Right kidney (tissue), 1 donor: Measurements from ENCODE around the gene ABLIM1.

ENCODE experiments used
- DNase-seq: peaks from one replicate; pipeline ENCODE4 v3.0.0-alpha.2; 2016

Gene ABLIM1

DNA sequence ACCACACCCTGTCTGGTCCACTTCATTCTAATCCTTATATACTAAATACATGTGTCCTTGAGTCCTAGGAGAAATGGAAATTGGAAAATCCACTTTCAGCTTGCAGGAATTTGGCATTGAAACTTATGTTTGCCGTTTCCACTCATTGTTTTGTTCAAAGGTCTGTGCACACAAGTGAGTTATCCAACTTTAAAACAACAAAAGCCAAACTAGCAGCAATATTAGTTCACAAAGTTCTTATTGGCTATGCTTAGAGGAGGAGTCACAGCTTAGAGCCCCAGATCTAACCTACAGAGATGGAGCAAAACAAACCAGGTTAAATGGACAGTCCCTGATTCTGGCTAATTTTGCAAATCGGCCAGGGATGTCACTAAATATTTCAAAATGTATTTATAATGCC is 209.2 kb downstream of the ABLIM1 start:
- DNase-seq: no peak

DNA sequence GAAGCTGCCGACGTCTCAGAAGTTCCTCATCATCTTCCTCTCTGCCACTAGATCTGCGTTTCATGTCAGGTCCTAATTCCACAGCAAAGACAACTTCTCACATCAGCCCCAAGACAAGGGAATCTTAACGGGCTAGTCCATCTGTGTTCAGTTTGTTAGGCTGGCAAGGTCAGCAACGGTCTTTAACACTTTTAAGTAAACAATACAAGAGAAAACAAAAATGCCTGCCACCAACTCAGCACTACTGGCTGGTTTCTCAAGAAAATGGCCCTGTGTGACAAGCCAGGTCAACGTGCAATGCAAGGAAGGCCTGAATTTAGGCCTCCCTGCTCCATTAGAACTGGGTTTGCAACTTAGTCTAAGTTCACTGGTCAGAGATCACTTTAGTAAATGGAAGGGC is 212.7 kb downstream of the ABLIM1 start:
- no peak for DNase-seq

- no peak for DNase-seq
Observed at GRCh38 chr10:114444819-114445218, 213.3 kb downstream of the ABLIM1 start.

DNA sequence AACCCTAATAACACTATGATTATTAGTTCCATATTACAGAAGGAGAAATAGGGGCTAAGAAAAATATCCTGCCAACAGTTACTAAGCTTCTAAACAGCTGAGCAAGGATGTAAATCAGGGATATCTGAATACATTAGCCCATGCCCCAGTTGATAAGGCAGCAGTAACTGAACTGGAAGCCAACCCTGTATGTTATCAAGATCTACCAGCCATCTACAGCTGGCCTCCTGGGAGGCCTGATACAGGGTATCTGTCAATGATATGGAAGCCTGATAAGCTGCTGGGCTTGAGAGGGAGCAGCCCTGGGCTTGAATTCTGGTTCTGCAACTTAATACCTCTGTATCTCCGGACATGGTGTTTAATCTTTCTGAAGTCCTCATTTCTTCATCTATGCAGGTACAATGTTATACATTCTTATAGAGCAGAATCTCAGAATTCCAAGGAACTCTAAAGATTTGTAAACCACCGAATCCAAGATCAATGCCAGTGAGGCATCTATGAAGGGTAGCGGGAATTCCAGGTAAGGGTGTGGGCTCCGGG is 215.9 kb downstream of the ABLIM1 start:
- no peak for DNase-seq

DNA sequence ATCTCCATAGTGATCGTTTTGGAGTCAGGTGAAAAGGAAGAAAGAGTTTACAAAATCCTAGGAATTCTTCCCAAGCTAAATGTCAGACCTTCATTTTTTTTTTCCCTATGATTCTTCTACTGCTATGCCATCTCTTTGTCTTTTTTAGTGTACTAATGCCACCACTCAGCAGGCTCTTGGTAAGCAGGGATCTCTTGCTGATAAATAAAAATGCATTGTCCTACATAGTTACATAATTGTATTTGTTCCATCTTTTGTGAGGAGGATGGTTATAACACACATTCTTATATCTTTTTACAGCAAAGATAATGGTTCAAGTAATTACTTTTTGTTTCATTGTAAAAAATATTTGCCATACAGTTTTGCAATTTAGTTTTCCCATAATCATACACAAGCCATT is 217.0 kb downstream of the ABLIM1 start:
- DNase-seq: no peak

GRCh38 chr10:114437473-114438292 is 220.4 kb downstream of the ABLIM1 start:
- no peak for DNase-seq

- no peak for DNase-seq
Observed at GRCh38 chr10:114436941-114437340, 221.1 kb downstream of the ABLIM1 start.

- no peak for DNase-seq
Observed at GRCh38 chr10:114432566-114433093, 225.4 kb downstream of the ABLIM1 start.

- no peak for DNase-seq
Observed at GRCh38 chr10:114431414-114432135, 226.5 kb downstream of the ABLIM1 start.

DNA sequence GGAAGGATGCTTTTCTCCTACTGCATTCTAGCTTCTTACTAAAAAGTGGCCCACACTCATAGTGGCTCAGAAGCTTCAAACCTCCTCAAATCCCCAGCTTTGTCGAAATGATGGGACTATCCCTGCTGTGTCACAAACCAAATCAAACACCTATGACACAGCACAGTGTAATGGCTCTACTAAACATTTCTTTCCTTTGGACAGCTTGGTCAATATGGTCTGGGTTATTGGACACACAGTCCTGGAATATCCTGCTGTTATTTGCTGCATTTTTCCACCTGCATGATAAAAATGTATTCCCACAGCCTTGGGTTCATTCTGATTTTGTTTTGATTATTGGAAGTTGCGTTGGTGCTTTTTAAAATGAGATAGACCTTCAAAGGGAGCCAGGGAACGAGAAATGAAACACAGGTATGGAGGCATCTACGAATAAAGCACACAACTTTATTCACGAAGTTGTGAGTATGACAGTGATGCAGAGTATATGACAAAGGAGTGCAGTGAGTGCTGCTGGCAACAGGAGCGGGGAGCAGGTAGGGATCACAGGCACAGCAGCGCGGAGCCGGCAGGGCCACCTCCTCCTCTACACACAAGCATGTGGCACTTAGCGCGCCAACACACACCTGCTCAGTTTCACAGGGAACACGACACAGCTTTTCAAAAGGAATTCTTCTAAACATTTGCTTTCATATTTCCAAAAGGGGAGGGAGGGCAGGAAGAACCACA is 227.2 kb downstream of the ABLIM1 start:
- no peak for DNase-seq

DNA sequence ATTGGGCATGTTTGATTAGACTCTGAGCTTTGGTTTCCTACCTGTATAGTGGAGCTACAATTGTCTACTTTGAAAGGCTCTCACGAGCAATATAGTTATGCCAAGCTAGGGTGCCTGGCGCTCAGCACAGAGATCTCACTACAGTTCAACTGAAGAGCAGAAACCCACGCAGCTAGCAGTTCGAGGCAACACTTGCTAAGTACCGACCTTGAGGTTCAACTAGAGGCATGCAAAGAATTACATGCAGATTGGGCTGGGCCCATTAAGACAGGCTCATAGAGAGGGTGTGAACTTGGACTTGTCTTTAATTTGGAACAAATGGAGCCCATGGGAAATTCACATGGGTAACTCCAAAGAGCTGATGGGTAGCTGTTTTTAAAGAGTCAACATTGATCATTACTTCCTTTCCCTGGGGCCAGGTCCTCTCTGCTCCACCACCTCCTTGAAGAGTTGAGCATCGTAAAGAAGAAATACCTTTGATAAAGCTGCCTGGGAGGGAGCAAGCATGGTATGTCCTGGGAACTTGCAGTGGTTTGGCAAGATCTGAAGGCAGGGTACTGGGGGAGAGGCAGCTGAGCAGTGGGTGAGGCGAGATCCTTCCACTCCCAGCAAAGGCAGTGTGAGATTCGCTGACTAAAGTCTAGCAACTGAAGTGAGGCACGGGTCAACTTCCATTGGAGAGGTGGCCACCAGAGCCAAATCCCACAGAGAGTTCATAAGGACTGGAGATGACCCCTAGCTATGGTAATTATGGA is 228.3 kb downstream of the ABLIM1 start:
- DNase-seq: no peak

GRCh38 chr10:114427124-114427852 is 230.8 kb downstream of the ABLIM1 start:
- no peak for DNase-seq

DNA sequence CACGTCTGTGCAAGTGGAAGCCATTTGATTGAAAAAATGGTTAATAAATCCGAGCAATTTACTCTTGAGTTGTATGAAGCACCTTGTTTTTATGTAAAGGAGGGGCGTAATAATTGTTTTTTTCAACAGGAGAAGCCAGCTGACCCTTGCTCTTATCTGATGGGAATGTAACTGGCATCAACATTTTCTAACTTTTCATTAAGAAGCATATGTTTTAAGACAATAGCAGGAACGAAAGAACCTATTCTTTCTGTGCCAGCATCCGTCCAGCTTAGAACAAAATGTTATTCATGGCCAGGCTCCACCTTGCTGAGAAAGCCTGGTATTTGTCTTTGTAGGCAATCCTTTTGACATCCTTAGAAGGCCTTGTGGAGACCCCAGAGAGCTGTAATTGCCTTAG is 231.6 kb downstream of the ABLIM1 start:
- DNase-seq: no peak

- no peak for DNase-seq
Observed at GRCh38 chr10:114420811-114421485, 237.1 kb downstream of the ABLIM1 start.

GRCh38 chr10:114418109-114418508 is 240.0 kb downstream of the ABLIM1 start:
- DNase-seq: no peak

GRCh38 chr10:114412907-114413797 is 244.9 kb downstream of the ABLIM1 start:
- DNase-seq: no peak

DNA sequence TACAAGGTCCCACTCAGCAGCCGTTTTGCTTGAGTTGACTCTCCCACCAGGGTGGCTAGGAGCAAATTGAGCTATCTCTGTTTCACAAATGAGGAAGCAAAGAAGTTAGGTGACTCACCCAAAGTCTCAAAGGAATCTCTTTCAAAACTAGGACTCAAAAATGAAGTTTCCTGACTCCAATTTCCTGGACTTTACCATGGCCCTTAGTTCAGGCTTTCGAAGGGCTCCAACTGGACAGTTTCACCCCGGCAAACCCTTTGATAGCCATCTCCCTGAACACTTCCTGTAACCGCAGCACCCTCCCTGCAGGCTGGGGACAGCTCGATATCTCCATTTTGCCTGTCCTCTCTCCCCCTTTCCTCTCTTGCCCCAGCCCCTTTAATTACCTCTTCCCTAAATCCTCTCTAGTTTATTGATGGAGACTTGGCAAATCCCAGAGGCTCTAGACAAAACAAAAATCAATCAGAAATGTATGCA is 249.1 kb downstream of the ABLIM1 start:
- DNase-seq: no peak

- no peak for DNase-seq
Observed at GRCh38 chr10:114408112-114408967, 249.7 kb downstream of the ABLIM1 start.
